ENCODE measurements around the gene DNAJC9.

The DNAJC9 gene

GRCh38 chr10:73238990-73239566, 8.0 kb downstream of the DNAJC9 start:
- DNase-seq (ENCODE audit: low spot score) = no peak

GRCh38 chr10:73234695-73235094, 12.4 kb downstream of the DNAJC9 start:
- DNase-seq (ENCODE audit: low spot score) = no peak

- no peak for DNase-seq (ENCODE audit: low spot score)
Observed at GRCh38 chr10:73233883-73234282, 13.2 kb downstream of the DNAJC9 start.

- no peak for DNase-seq (ENCODE audit: low spot score)
Observed at GRCh38 chr10:73232887-73233286, 14.2 kb downstream of the DNAJC9 start.

GRCh38 chr10:73229567-73229966, 17.5 kb downstream of the DNAJC9 start:
- DNase-seq (ENCODE audit: low spot score) = no peak

GRCh38 chr10:73228247-73228646, 18.8 kb downstream of the DNAJC9 start:
- DNase-seq (ENCODE audit: low spot score) = no peak

- no peak for DNase-seq (ENCODE audit: low spot score)
Observed at GRCh38 chr10:73226663-73227062, 20.4 kb downstream of the DNAJC9 start.

GRCh38 chr10:73225518-73225917, 21.5 kb downstream of the DNAJC9 start:
- DNase-seq (ENCODE audit: low spot score) = no peak

- no peak for DNase-seq (ENCODE audit: low spot score)
Observed at GRCh38 chr10:73220989-73221388, 26.1 kb downstream of the DNAJC9 start.

GRCh38 chr10:73219384-73219783, 27.7 kb downstream of the DNAJC9 start:
- DNase-seq (ENCODE audit: low spot score) = no peak

GRCh38 chr10:73218431-73219191, 28.4 kb downstream of the DNAJC9 start:
- DNase-seq (ENCODE audit: low spot score) = peak; percentile 6

- no peak for DNase-seq (ENCODE audit: low spot score)
Observed at GRCh38 chr10:73217628-73218027, 29.4 kb downstream of the DNAJC9 start.

GRCh38 chr10:73215749-73216148, 31.3 kb downstream of the DNAJC9 start:
- no peak for DNase-seq (ENCODE audit: low spot score)

- no peak for DNase-seq (ENCODE audit: low spot score)
Observed at GRCh38 chr10:73211106-73211811, 35.8 kb downstream of the DNAJC9 start.

- no peak for DNase-seq (ENCODE audit: low spot score)
Observed at GRCh38 chr10:73210395-73211105, 36.5 kb downstream of the DNAJC9 start.

GRCh38 chr10:73209705-73210104, 37.4 kb downstream of the DNAJC9 start:
- DNase-seq (ENCODE audit: low spot score) = peak; percentile 46

- DNase-seq (ENCODE audit: low spot score) = no peak
Observed at GRCh38 chr10:73207883-73208282, 39.2 kb downstream of the DNAJC9 start.

GRCh38 chr10:73206385-73206784, 40.7 kb downstream of the DNAJC9 start:
- DNase-seq (ENCODE audit: low spot score) = no peak

- DNase-seq (ENCODE audit: low spot score) = no peak
Observed at GRCh38 chr10:73205890-73206289, 41.2 kb downstream of the DNAJC9 start.

- no peak for DNase-seq (ENCODE audit: low spot score)
Observed at GRCh38 chr10:73205081-73205480, 42.0 kb downstream of the DNAJC9 start.
